GM08714 (cell line): Measurements from ENCODE around the gene ANXA1.

Experiments
- H3K4me3 ChIP-seq: fragments of 200-500 bp; sonication (Bioruptor generic); 2 replicates; pipeline ENCODE4 v1.5.1; 2014; ENCODE audit warnings: mild to moderate bottlenecking, low read length, inconsistent platforms
- ZNF274 ChIP-seq: IDR thresholded peaks from 2 replicates; pipeline ENCODE4 v1.6.1; 2012; ENCODE audit warnings: mild to moderate bottlenecking, low read depth, low read length

Gene ANXA1

DNA sequence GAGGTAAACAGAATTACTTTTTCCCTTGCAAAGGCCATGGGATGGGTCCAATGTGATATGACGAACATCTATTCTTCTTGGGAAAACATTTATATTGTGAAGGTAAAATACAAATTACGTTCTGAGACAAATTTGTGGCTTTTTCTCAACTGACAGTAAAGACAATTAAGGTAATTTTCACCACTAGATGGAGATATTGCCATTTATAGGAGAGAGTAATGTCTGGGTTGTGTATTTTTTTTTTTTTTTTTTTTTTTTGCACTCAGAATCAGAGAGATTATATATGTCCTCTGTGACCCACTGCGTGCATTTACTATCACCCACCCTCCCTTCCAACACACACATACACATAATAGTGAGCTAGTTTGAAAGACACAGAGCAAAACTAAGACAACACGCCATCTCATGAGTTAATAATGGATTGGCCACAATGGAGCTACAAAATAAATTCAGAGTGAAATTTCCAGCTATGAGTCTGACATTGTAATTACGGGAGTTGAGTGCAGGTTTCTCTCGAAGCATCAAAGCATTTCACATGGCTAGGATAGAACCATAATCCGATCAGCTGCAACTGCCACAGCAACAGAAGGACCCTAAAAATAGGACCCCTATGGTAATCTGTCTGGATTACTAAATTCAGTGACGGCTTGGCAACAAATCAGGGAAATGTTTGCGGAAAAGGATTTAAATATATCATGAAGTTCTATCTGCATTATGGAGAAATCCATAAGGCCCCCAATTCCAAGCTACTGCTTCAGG is 49.2 kb downstream of the ANXA1 start:
- H3K4me3 ChIP-seq: no peak overlapping the region
- no peak for TF ChIP-seq ZNF274

DNA sequence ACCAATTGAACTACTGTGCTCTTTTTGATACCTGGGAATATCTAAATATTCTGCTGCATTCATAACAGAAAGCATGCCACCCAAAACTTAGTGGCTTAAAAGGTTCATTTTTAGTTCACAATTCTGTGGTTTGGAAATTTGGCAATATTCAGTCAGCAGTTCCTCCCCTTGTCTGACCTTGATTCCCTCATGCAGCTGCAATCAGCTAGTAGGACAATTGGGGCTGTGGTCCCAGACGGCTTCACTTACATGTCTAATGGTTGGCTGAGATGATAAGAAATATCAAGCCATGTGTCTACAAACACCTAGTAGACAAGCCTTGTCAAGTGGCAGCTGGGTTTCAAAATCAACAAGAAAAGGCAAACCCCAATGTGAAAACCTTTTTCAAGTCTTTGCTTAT is 51.3 kb downstream of the ANXA1 start:
- no peak overlapping the region for H3K4me3 ChIP-seq
- TF ChIP-seq ZNF274: no peak

DNA sequence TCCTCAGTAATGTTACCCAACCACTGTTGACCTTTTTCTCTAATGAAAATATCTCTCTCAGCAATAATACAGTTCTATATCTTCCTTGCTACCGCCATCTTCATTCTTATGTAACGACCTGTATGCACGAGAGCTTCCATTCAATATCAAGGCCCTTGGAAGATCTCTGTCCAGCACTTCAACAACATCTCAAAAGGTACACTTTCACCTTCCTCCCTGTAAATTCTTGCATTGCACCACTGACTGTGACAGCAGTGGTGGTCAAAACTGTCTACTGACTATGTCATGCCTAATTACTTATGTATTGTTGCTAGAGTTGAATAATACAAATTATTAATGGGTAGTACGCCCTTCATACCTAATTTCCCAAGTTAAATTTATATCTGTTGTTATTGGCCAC is 53.3 kb downstream of the ANXA1 start:
- no peak for TF ChIP-seq ZNF274
- no peak overlapping the region for H3K4me3 ChIP-seq

- TF ChIP-seq ZNF274: no peak
- H3K4me3 ChIP-seq: no peak overlapping the region
These were observed 55.2 kb downstream of the ANXA1 start for GRCh38 chr9:73206851-73207250.

DNA sequence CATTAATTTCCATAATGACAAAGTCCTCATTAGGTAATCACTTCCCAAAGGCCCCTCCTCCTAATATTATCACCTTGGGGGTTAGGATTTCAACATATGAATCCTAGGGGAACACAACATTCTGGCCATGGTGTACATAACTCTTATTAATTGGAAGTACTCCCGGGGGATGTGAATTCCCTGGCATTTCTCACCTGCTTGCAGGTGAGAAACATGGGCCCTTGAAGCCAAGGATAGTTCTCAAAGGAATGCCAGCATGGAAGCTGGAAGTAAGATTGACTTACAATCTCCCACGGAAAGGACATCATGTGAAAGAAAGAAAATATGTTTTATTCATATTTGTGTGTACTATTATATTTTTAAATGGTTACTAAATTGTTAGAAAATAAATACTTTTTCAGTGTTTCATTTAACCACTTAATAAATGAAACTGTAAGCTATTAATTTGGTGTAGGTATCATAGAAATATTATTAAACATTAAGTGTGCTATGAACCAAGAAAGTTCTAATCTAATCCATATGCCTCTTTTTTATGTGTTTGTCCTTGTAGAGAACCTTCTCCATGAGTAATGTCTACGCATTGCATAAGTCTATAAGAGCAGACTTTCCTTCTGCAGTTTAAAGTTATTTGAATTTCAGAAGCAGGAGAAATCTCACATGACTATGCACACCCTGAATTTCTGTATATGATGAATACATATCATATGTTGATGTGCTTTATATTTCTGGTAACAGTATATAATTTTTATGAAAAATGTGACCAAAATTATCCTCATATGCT is 59.4 kb downstream of the ANXA1 start:
- no peak for TF ChIP-seq ZNF274
- H3K4me3 ChIP-seq: no peak overlapping the region

- no peak overlapping the region for H3K4me3 ChIP-seq
- TF ChIP-seq ZNF274: no peak
These were observed 61.6 kb downstream of the ANXA1 start for GRCh38 chr9:73213300-73213699.

DNA sequence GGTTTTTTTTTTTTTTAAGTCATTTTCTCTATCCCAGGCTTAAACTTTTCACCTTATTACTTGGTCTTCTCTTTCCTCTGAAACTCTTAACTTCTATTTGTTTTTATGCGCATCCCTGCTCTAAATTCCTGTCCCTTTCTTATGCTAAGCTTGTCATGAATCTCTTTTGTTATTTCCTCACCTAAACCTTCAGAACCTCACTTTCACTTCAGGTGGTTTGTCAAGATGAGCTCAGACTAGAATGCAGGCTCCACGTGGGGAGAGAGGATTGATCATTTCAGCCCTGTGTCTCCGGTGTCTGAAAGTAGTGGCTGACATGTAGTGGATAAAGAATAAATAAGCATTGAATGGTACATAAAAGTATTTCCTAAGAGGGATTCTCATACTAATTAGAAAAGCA is 63.6 kb downstream of the ANXA1 start:
- TF ChIP-seq ZNF274: no peak

DNA sequence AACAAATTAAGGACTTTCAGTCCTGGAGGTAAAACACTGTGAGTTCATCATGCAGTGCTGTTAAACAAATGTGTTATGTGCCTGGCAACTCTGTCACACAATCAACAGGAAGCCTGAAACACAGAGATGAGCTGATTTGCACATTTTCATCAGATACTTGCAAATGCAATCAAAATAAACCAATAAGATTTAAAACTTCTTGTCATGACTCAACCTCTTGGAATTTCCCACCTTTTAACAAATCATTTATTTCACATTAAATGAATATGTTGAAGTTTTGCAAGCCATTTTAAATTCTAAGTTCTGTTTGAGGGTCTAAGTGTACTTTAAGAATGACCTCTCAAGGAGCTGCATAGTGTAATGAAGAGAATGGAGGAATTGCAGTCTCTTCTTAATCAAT is 64.4 kb downstream of the ANXA1 start:
- no peak overlapping the region for H3K4me3 ChIP-seq
- no peak for TF ChIP-seq ZNF274

More for the DNA sequence above, 63.6 kb downstream of the ANXA1 start:
- no peak overlapping the region for H3K4me3 ChIP-seq
